HG02623 (cell line): ENCODE results near the gene NRXN2.
"Not testable (repeated sequence)": the region's sequence is repeated elsewhere in the genome, so short reads cannot be mapped to it uniquely, and the experiment has no call there.

Experiments used
- ATAC-seq: cut with Tn5 transposase; IDR thresholded peaks from one replicate; pipeline ENCODE4 v1.9.1; 2021; ENCODE audit warnings: moderate library complexity; ENCODE audit not compliant: unreplicated experiment

Gene NRXN2

DNA sequence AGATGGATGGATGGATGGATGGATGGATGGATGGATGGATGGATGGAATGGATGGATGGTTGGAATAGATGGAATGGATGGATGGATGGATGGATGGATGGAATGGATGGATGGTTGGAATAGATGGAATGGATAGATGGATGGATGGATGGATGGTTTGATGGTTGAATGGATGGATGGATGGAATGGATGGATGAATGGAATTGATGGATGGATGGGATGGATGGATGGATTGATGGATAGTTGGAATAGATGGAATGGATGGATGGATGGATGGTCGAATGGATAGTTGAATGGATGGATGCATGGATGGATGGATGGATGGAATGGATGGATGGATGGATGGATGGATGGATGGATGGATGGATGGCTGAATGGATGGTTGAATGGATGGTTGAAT, 127.1 kb downstream of the NRXN2 start:
- ATAC-seq = not testable (repeated sequence)

DNA sequence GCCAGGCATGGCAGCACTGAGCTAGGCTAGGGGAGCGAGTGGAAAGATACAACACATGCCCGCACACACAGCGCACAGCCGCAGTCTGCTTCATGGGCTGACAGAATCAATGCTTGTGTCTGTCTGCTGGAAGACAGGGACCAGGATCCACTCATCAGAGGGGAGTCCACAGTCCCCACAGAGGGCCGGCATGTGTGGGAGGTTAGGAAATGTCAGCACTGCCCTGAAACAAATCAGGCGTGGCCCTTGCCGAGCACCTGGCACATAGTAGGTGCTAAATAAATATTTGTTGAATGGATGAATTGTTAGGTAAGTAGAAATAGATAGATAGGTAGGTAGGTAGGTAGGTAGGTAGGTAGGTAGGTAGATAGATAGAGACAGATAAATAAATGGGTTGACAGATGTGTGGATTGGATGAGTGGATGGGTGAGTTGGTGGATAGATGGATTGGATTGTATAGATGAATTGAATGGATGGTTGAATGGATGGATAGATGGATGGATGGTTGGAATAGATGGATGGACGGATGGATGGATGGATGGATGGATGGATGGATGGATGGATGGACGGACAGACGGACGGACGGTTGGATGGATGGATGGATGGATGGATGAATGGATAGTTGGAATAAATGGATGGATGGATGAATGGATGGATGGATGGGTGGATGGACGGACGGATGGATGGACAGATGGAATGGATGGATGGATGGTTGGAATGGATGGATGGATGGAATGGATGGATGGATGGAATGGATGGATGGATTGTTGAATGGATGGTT, 128.6 kb downstream of the NRXN2 start:
- ATAC-seq = no peak

GRCh38 chr11:64593156-64594105, 129.6 kb downstream of the NRXN2 start:
- no peak for ATAC-seq

- no peak for ATAC-seq
Measured at GRCh38 chr11:64592656-64593055, 130.3 kb downstream of the NRXN2 start.

DNA sequence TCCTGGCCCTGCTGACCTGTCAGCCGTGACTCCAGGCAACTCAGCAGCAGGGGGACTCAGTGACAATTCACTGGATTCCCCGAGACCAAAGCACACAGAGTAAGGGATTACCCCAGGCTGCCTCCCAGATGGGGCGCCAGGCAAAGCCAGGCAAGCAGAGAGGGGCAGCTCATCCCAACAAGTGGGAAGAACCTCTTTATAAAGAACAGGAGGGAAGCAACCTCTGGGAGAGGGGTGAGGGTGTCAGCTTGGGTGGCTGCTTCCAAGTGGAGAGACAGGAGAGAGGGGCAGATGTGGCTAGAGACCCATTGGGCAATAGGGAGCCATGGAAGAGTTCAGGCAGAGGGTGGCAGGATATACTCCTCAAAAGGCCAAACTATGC, 130.8 kb downstream of the NRXN2 start:
- no peak for ATAC-seq

DNA sequence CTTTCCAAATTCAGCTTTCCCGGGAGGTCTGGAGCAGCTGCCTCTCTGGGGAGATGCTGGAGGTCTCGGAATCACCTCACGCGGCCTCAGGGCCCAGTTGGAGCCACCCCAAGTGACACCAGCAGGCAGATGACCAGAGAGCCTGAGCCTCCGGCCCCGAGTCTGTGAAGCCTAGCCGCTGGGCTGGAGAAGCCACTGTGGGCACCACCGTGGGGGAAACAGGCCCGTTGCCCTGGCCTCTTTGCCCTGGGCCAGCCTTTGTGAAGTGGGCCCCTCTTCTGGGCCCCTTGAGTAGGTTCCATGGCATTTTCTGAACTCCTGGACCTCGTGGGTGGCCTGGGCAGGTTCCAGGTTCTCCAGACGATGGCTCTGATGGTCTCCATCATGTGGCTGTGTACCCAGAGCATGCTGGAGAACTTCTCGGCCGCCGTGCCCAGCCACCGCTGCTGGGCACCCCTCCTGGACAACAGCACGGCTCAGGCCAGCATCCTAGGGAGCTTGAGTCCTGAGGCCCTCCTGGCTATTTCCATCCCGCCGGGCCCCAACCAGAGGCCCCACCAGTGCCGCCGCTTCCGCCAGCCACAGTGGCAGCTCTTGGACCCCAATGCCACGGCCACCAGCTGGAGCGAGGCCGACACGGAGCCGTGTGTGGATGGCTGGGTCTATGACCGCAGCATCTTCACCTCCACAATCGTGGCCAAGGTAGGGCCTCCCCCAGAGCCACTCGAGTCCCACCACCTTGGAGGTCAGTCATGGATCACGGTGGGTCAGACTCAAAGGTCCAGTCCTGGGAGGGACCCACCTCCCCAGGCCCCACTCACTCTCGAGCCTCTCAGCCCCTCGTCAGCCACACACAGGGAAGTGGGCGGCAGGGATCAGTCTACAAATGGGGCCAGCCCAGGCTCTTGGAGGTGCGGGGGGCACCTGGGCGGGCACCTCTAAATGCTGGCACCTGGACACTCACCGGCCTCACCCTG, 131.5 kb downstream of the NRXN2 start:
- ATAC-seq = no peak

DNA sequence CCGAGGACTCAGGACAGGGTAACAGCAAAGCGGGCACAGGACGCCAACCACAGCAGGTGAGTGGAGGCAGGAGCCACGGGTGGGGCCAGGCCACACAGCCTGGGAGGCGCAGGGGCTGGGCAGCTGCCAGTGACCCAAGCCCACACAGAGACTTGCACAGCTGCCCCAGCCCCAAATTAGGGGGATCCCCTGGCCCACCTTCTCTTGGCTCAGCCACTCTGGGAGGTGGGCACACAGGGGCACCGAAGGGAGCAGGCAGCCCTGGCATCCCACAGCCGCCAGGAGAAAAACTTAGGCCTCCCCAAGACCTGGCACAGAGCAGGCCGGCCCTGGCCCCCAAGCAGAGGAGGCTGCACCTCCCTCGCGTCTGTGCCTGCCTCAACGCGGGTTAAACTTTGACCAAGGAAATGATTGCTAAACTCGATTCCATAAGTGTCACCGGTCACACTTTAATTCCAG, 132.2 kb downstream of the NRXN2 start, which contains the start of gene SLC22A12:
Gene SLC22A12 (plus strand): TSS at position 458 of the 459 bp plus-strand sequence. CDS start 337 bp downstream, outside the sequence.
- ATAC-seq = no peak

DNA sequence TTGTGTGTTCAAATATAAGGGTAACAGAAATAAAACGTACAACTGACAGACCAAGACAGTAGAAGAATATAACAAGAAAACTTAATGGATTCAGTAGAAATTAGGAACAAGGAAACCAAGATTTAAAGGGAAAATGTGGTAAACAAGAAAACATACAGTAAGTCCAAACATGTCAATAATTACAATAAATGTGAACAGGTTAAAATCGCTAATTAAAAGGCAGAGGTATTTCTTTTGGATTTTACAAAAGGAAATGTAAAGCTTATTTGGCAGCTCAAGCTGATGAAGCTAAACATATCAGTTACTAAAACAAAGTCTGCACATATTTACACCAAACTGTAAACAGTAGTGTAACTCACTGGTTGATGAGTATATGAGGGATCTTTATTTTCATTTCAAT, 134.3 kb downstream of the NRXN2 start:
- no peak for ATAC-seq

GRCh38 chr11:64586366-64586765, 136.6 kb downstream of the NRXN2 start:
- no peak for ATAC-seq

GRCh38 chr11:64585150-64585549, 137.8 kb downstream of the NRXN2 start:
- no peak for ATAC-seq

DNA sequence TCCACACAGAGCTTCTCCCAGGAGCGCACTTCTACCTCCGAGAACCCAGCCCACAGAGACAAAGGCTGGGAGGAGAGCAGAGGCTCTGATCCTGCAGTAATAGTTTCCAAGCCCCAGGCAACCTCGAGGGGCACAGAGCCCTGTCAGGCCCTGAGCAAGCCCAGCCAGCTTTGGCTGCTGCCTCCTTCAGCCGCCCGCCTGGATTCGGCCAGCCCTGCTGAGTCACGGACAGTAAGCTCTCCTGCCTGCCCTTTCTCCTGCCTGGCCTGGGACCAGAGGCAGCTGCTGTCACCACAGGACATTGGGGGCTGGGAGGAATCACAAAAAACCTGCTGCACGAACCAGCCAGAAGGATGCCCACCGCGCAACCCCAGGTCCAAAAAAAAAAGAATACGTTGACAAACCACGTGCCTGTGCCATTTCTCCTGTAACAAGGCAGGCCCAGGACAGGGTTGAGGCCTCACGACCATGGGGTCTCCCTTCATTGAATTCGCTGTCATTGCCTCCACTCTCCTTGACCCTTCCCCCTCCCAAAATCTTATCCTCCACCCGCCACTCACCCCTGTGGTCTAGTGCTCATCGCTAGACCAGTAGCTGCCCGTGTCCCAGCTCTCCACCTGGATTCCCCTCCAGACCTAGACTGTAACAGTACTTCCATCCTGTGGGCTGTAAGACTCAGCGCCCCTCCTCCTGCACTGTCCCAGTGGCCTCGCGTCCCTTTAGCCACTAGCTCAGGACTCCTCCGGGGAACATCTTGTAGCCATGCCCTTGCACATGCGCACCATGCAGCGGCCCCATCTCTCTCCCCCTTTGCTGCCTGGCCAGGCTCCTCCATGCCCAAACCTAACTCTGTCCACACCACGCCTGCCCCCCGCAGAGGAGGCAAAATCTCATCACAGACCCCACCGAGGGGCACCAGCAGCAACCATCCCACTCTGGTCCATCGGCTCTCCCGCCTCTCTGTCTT, 139.4 kb downstream of the NRXN2 start:
- no peak for ATAC-seq

- no peak for ATAC-seq
Measured at GRCh38 chr11:64582885-64583284, 140.1 kb downstream of the NRXN2 start.

DNA sequence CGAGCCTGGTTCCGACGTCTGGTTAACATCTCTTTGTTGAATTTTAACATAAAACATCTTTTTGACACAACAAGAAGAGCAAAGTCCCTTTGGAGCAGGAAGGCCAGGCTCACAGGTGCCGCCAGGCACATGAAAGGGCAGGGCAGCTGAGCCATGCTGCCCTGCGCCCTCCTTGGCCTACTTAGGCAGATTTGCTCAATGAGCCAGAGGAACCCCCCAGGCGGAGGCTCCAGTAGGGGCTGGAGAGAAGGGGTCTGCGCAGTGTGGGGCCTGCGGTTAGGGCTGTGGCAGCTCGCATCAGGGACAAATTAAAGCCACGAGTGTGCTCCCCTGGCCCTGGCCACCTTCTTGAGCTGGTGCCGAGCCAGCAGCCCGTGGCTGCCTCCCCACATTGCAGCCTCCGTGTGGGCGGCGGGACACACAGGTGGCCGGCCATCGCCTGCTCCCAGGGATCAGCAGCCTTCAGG, 141.9 kb downstream of the NRXN2 start:
- ATAC-seq = no peak

DNA sequence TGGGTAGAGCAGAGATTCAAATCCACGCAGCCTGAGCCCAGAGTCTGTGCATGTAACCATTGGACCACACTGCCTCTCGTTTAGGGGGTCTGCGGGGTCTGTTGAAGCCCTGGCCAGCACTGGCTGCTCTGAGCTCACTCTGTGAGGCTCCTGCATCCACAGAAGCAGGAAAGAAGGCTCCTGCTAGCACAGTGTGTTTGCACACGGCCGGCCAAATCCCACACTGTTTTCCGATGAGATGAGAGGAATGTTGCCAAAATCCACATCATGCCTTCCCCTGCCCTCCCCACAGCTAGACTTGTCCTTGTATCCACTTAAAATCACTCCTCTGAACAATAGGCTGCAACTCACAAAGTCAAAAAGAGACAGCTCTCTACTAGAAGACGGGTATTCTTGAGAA, 142.6 kb downstream of the NRXN2 start:
- ATAC-seq = no peak

- no peak for ATAC-seq
Measured at GRCh38 chr11:64577202-64577601, 145.8 kb downstream of the NRXN2 start.

DNA sequence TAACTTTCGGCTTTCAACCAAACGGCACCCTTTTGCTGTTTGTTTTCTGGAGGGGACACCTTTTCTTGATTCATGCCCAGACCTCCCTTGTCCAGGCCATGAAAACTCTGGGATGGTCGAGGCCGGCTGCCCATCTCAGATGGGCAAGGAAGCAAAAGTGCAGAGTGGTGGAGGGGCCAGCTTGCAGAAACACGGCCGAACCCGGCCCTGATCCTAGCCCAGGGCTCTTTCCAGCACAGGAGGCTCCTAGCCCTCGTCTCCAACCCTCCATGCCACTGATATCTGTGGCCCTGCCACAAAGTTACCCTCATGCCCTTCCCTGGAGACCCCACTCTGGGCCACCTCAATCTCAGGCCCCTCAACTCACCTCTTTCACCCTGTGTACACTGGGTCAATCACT, 150.9 kb downstream of the NRXN2 start:
- ATAC-seq = no peak

DNA sequence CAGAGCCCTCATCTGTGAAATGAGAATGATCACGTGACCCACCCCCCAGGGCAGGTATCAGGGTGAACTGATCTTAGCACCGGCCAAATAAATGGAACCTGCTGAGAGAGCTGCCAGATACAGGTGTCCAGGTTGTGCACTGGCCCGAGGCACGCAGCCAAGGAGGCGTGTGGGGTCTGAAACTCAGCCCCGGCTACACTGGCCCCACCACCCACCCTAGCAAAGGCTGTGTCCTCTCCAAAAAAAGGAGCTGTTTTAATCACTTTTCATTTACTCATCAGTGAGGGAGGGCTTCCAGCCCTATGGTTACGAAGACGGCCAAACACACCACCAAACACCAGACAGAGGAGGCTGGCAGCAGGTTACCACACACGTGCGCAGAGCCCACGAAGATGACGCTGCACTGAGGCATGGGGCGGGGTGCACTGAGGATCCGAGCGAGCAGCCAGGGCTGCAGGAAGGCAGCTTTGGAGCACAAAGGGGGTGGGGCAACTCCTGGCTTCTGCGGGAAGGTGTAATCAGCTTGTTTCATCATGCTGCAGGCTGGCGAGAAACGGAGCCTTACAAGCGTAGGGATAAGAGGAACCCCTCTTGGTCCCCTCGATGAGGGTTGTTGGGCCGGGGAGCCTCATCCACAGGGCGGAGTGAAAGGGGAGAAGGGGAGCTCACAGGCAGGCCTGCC, 151.4 kb downstream of the NRXN2 start:
- ATAC-seq = no peak

DNA sequence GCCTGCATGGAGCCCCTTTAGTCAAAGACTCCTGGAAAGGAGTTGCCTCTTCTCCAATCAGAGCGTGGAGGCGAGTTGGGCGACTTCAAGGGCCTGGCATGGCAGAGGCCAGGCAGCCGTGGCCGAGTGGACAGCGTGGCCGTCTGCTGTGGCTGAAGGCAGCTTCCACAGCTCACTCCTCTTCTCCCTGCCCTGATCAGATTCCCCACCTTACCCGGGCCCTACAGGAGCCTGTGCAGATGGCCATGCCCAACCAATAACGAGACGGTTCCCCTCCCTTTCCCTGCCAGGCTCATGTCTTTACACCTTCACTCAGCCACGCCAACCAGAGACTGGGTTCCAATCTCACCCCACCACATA, 152.0 kb downstream of the NRXN2 start:
- ATAC-seq = no peak

- ATAC-seq = no peak
Measured at GRCh38 chr11:64570341-64570740, 152.7 kb downstream of the NRXN2 start.
